ENCODE results near the gene GAA. TPM values are rescaled to one million over a fixed set of nuclear protein-coding genes. Genes with fewer than 3 reads are reported as not detected.

GAA gene
- total RNA-seq, 1 donor from 2014 or later = 38.4 TPM

DNA sequence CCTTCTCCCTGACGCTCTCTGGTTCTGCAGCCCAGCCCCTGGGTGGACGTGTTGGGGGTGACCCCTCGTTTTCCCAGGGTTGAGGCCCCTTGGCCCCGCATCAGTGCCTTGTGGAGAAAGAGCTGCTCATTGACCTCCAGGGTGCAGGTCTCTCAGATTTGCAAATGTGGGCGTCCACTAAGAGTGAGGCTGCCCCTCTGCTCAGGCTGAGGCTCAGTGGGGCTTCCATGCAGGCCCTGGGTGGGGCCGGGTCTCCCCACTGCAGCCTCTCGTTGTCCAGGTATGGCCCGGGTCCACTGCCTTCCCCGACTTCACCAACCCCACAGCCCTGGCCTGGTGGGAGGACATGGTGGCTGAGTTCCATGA is 9.0 kb downstream of the GAA start:
- Mint-ChIP-seq H3K36me3 (ENCODE audit: low read depth) (peaks cover 4% of the 10 kb centered on the region), H3K4me3 (no peak overlapping the region), H3K4me1 (peaks cover 4% of the 10 kb centered on the region), H3K27ac (ENCODE audit: unreplicated experiment) (peak overlapping the region; percentile 35), H3K9me3 (no peaks in the 10 kb centered on the region), H3K27me3 (ENCODE audit: low read depth) (no peaks in the 10 kb centered on the region)
- TF ChIP-seq, protein P1, sequence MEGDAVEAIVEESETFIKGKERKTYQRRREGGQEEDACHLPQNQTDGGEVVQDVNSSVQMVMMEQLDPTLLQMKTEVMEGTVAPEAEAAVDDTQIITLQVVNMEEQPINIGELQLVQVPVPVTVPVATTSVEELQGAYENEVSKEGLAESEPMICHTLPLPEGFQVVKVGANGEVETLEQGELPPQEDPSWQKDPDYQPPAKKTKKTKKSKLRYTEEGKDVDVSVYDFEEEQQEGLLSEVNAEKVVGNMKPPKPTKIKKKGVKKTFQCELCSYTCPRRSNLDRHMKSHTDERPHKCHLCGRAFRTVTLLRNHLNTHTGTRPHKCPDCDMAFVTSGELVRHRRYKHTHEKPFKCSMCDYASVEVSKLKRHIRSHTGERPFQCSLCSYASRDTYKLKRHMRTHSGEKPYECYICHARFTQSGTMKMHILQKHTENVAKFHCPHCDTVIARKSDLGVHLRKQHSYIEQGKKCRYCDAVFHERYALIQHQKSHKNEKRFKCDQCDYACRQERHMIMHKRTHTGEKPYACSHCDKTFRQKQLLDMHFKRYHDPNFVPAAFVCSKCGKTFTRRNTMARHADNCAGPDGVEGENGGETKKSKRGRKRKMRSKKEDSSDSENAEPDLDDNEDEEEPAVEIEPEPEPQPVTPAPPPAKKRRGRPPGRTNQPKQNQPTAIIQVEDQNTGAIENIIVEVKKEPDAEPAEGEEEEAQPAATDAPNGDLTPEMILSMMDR (conservative IDR thresholded peaks at IDR 0.05) = no peak
- no peak for DNase-seq (ENCODE audit: low read depth, low spot score)

DNA sequence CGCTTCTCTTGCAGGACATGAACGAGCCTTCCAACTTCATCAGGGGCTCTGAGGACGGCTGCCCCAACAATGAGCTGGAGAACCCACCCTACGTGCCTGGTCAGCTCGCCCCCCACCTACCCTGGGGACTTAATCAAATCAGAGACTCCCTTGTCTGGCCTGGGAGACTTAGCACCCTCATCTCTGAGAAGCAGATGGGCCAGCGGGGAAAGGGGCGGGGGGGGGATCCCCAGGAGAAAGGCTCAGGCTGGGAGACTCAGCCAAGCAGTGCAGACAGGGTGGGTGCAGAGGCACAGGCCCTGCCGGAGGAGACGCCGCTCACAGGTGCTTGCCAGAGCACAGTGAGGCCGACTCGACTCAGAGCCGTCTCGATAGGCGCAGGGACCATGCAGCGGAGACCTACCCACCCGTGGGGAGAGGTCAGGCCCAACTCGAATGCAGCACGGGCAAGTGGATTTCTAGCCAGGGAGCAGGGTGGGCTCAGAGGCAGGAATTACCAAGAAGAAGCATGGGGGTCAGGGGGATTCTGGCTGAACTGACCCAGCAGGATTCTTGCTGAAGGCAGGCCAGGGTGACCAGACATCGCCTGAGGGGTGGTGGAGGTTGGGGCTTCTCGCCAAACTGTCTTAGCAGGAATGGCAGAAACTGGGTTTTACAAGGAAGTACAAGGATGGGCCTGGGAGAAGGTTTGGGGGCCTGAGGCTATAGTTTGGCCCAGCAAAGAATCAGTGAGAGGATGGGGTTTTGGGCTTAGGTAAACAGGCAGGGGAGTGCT is 9.7 kb downstream of the GAA start:
- H3K36me3 Mint-ChIP-seq (ENCODE audit: low read depth) = peaks cover 4% of the 10 kb centered on the region
- no peak overlapping the region for H3K4me3 Mint-ChIP-seq
- H3K4me1 Mint-ChIP-seq = peaks cover 6% of the 10 kb centered on the region
- no peak for DNase-seq (ENCODE audit: low read depth, low spot score)
- TF ChIP-seq, protein P1 (conservative IDR thresholded peaks at IDR 0.05) = no peak
- H3K27me3 Mint-ChIP-seq (ENCODE audit: low read depth) = no peaks in the 10 kb centered on the region
- H3K9me3 Mint-ChIP-seq = no peaks in the 10 kb centered on the region
- H3K27ac Mint-ChIP-seq (ENCODE audit: unreplicated experiment) = peak overlapping the region; percentile 35

DNA sequence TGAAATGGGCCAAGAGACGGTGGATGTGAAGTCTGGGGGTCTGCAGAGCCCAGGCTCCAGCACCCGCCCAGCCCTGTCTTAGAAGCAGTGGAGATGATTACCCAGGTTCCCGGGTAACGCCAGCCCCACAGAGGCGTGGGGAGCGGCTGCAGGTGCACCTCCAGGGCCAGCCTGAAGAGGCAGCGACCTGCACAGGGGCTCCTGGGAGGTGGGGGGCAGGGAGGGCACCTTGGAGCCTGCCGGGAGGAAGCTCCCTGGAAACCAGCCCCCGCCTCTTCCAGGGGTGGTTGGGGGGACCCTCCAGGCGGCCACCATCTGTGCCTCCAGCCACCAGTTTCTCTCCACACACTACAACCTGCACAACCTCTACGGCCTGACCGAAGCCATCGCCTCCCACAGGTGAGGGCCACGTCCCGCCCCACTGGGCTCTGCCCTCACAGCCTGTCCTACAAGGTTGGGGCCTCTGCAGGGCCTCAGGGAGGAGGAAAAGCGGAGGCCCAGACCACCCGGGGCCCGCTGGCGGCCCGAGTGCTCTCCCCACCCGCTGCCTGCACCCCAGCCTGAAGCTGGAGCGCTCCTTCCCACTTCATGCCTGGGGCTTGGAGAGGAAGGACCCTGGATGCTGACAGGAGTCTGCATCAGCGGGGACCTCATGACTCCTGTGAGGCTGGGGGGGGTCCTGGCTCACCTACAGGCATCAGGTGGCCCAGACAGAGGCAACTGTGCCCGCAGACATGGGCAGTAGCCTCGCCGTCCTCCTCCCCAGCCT is 10.5 kb downstream of the GAA start:
- no peak for DNase-seq (ENCODE audit: low read depth, low spot score)
- no peak overlapping the region for H3K4me3 Mint-ChIP-seq
- H3K27ac Mint-ChIP-seq (ENCODE audit: unreplicated experiment) = no peak overlapping the region
- H3K9me3 Mint-ChIP-seq = no peaks in the 10 kb centered on the region
- peaks cover 10% of the 10 kb centered on the region for H3K4me1 Mint-ChIP-seq
- H3K27me3 Mint-ChIP-seq (ENCODE audit: low read depth) = no peaks in the 10 kb centered on the region
- H3K36me3 Mint-ChIP-seq (ENCODE audit: low read depth) = peaks cover 4% of the 10 kb centered on the region
- TF ChIP-seq, protein P1 (conservative IDR thresholded peaks at IDR 0.05) = no peak

DNA sequence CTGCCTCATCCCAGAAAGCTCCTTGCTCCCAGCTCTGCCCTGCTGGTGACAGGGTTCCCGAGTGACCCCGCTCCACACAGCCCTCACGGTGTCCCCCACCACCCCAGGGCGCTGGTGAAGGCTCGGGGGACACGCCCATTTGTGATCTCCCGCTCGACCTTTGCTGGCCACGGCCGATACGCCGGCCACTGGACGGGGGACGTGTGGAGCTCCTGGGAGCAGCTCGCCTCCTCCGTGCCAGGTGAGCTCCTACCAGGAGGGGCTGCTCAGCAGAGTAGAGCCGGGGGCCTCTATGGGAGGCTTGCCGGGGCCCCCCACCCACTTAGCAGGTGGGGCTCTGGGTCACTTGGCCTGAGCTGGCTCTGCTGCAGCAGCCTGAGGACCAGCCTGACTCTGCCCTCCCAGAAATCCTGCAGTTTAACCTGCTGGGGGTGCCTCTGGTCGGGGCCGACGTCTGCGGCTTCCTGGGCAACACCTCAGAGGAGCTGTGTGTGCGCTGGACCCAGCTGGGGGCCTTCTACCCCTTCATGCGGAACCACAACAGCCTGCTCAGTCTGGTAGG is 11.2 kb downstream of the GAA start:
- Mint-ChIP-seq H3K9me3 (no peaks in the 10 kb centered on the region), H3K27ac (ENCODE audit: unreplicated experiment) (no peak overlapping the region), H3K27me3 (ENCODE audit: low read depth) (no peaks in the 10 kb centered on the region), H3K36me3 (ENCODE audit: low read depth) (peaks cover 4% of the 10 kb centered on the region), H3K4me1 (peaks cover 10% of the 10 kb centered on the region), H3K4me3 (no peak overlapping the region)
- TF ChIP-seq, protein P1 (conservative IDR thresholded peaks at IDR 0.05) = no peak
- no peak for DNase-seq (ENCODE audit: low read depth, low spot score)

DNA sequence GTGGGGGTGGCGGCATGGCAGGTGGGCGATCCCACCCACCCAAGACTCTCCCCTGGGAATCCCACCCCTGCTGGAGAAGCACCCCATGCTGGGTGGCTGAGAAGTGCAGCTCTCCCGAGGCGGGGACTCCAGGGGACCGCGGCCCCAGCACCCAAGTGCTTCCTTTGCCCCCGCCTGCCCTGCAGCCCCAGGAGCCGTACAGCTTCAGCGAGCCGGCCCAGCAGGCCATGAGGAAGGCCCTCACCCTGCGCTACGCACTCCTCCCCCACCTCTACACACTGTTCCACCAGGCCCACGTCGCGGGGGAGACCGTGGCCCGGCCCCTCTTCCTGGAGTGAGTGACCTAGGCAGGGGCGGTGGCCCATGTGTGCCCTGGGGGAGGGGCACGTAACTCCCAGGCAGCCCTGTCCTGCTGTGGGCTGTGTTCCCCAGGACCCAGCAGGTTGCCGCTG is 11.7 kb downstream of the GAA start:
- H3K27ac Mint-ChIP-seq (ENCODE audit: unreplicated experiment) = no peak overlapping the region

More for the DNA sequence above, 11.7 kb downstream of the GAA start:
- Mint-ChIP-seq H3K4me1 (peaks cover 10% of the 10 kb centered on the region), H3K4me3 (no peak overlapping the region), H3K9me3 (no peaks in the 10 kb centered on the region), H3K27me3 (ENCODE audit: low read depth) (no peaks in the 10 kb centered on the region), H3K36me3 (ENCODE audit: low read depth) (peaks cover 4% of the 10 kb centered on the region)
- TF ChIP-seq, protein P1 (conservative IDR thresholded peaks at IDR 0.05) = no peak
- DNase-seq (ENCODE audit: low read depth, low spot score) = no peak

Measured in neural crest cell (in vitro differentiated cells).